Activated CD4-positive, CD25-positive, alpha-beta regulatory T cell treated with anti-CD3 and anti-CD28 coated beads, Interleukin-2, amount 50 U/mL, for 72 hours (primary cell): ENCODE measurements around the gene SPIN2B.
"Not testable (repeated sequence)": the region's sequence is repeated elsewhere in the genome, so short reads cannot be mapped to it uniquely, and the experiment has no call there.

Experiments
- DNase-seq: peaks from one replicate; pipeline ENCODE4 v3.0.0; 2021

The SPIN2B gene

GRCh38 chrX:57121162-57121755 lies at the start of gene SPIN2B:
Gene SPIN2B (minus strand): TSS chrX:57121548.
- peak; percentile 67 for DNase-seq

GRCh38 chrX:57156397-57157049 lies 35.2 kb upstream of the SPIN2B start:
- DNase-seq = no peak

GRCh38 chrX:57155171-57155570 lies 33.8 kb upstream of the SPIN2B start:
- no peak for DNase-seq

- DNase-seq = not testable (repeated sequence)
These were observed 30.9 kb upstream of the SPIN2B start for GRCh38 chrX:57152222-57152621.

GRCh38 chrX:57138674-57139073 lies 17.3 kb upstream of the SPIN2B start:
- no peak for DNase-seq

- DNase-seq = no peak
These were observed 16.2 kb upstream of the SPIN2B start for GRCh38 chrX:57137501-57137900.

- not testable (repeated sequence) for DNase-seq
These were observed 15.7 kb upstream of the SPIN2B start, which contains the start of gene SPIN2A for GRCh38 chrX:57137073-57137472. Gene SPIN2A (minus strand): TSS chrX:57137397. CDS start chrX:57136597, 800 bp downstream.

GRCh38 chrX:57136589-57136988 lies 15.2 kb upstream of the SPIN2B start:
- not testable (repeated sequence) for DNase-seq

- DNase-seq = no peak
These were observed 13.9 kb upstream of the SPIN2B start for GRCh38 chrX:57135287-57135686.

- DNase-seq = no peak
These were observed 13.4 kb upstream of the SPIN2B start for GRCh38 chrX:57134702-57135101.

- no peak for DNase-seq
These were observed 12.4 kb upstream of the SPIN2B start for GRCh38 chrX:57133706-57134105.

- DNase-seq = not testable (repeated sequence)
These were observed 11.9 kb upstream of the SPIN2B start for GRCh38 chrX:57133284-57133683.

- no peak for DNase-seq
These were observed 10.7 kb upstream of the SPIN2B start for GRCh38 chrX:57132046-57132445.

GRCh38 chrX:57121816-57122215 lies 468 bp upstream of the SPIN2B start:
- no peak for DNase-seq

GRCh38 chrX:57120619-57121161 lies 658 bp downstream of the SPIN2B start:
- DNase-seq = not testable (repeated sequence)

- no peak for DNase-seq
These were observed 1.9 kb downstream of the SPIN2B start for GRCh38 chrX:57119416-57119815.

- not testable (repeated sequence) for DNase-seq
These were observed 3.8 kb downstream of the SPIN2B start for GRCh38 chrX:57117566-57117965.

- no peak for DNase-seq
These were observed 16.4 kb downstream of the SPIN2B start for GRCh38 chrX:57104921-57105398.

GRCh38 chrX:57104406-57104805 lies 16.9 kb downstream of the SPIN2B start:
- DNase-seq = no peak

- no peak for DNase-seq
These were observed 17.9 kb downstream of the SPIN2B start for GRCh38 chrX:57103489-57103888.

GRCh38 chrX:57102918-57103317 lies 18.4 kb downstream of the SPIN2B start:
- DNase-seq = not testable (repeated sequence)

GRCh38 chrX:57083143-57083542 lies 38.2 kb downstream of the SPIN2B start:
- DNase-seq = no peak

GRCh38 chrX:57074458-57074857 lies 46.9 kb downstream of the SPIN2B start:
- DNase-seq = no peak
